SK-N-MC (cell line): ENCODE measurements around the gene ENPP7.

ENCODE experiments used
- EZH2 ChIP-seq: fragments of 200-600 bp; sonication (generic); IDR thresholded peaks from one replicate; pipeline ENCODE4 v1.6.1; 2017; ENCODE audit warnings: antibody characterized with exemption
- POLR2AphosphoS5 ChIP-seq: IDR thresholded peaks from 2 replicates; pipeline ENCODE4 v1.6.1; 2012; ENCODE audit warnings: mild to moderate bottlenecking, low read depth, low read length, borderline replicate concordance

DNA sequence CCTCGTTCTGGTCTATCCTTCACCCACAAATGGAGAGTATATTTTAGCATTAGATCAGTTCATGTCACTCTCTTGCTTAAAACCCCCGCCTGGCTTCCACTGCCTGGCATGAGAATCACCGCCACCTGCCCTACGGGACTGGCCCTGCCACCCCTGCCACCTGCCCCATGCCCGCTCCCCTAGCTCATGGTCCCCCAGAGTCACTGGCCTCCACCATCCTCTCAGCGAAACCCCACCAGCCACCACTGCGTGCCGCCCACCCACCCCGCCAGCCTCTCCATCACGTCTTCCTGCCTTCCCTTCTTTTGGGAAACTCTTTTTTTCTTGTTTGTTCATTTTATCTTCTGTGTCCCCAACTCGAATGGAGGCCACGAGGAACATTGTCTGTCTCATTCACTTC lies 982 bp upstream of the ENPP7 start:
- TF ChIP-seq EZH2 = no peak
- no peak for TF ChIP-seq POLR2AphosphoS5
